H1 (cell line): Measurements from ENCODE around the gene NMD3. TPM values are rescaled to one million over a fixed set of nuclear protein-coding genes. Genes with fewer than 3 reads are reported as not detected.

ENCODE experiments used
- CTCF ChIA-PET: fragments of 300-600 bp; sonication (Branson Sonifier 250); formaldehyde crosslinking; loops from one replicate; lab custom pipeline; 2021; ENCODE audit not compliant: partially characterized antibody; lab: Charles Lee
- POLR2A ChIA-PET: fragments of 300-600 bp; sonication (Branson Sonifier 250); formaldehyde crosslinking; loops from one replicate; lab custom pipeline; 2021; ENCODE audit warnings: inconsistent platforms; ENCODE audit not compliant: partially characterized antibody; lab: Charles Lee
- DNase-seq, 2 experiments: peaks; one replicate each; pipeline versions ENCODE4 v3.0.0 to v3.0.0-alpha.2; 2010 to 2022; ENCODE audit warnings: low spot score in 2 of 2, low read depth in 1 of 2, mixed read lengths in 1 of 2
- FAIRE-seq: peaks from 2 replicates; lab custom pipeline; 2011; peaks lifted over from hg19 to GRCh38; lab: Jason Lieb, UNC
- H2AFZ ChIP-seq: 2 replicates; pipeline ENCODE4 v1.8.1; 2012; ENCODE audit warnings: low read length, inconsistent platforms
- H2AK5ac ChIP-seq: 2 replicates; pipeline ENCODE4 v1.6.1; 2013; ENCODE audit warnings: low read depth, low read length
- H2BK120ac ChIP-seq: replicated peaks from 2 replicates; pipeline ENCODE3; 2013; ENCODE audit warnings: low read depth, low read length, inconsistent platforms
- H2BK12ac ChIP-seq: 2 replicates; pipeline ENCODE4 v1.6.1; 2013; ENCODE audit warnings: low read depth, low read length
- H2BK15ac ChIP-seq: 2 replicates; pipeline ENCODE4 v1.6.1; 2013; ENCODE audit warnings: low read length
- H2BK20ac ChIP-seq: 2 replicates; pipeline ENCODE4 v1.6.1; 2013; ENCODE audit warnings: low read length
- H2BK5ac ChIP-seq: 2 replicates; pipeline ENCODE4 v1.6.1; 2013; ENCODE audit warnings: low read depth, low read length
- H3K14ac ChIP-seq: 2 replicates; pipeline ENCODE4 v1.6.1; 2013; ENCODE audit warnings: inconsistent platforms; ENCODE audit not compliant: insufficient read length
- H3K18ac ChIP-seq: 2 replicates; pipeline ENCODE4 v1.6.1; 2013; ENCODE audit warnings: low read length; ENCODE audit errors: extremely low read depth
- H3K23ac ChIP-seq: 2 replicates; pipeline ENCODE4 v1.6.1; 2013; ENCODE audit warnings: inconsistent platforms; ENCODE audit not compliant: insufficient read length
- H3K23me2 ChIP-seq: 2 replicates; pipeline ENCODE4 v1.6.1; 2013; ENCODE audit warnings: low read depth, low read length
- H3K27ac ChIP-seq: 2 replicates; pipeline ENCODE4 v1.6.1; 2011; ENCODE audit warnings: low read depth, low read length, inconsistent platforms
- H3K27me3 ChIP-seq, 4 experiments: replicated peaks in 1 of 4; 1 replicate in 1 of 4; 2 replicates in 3 of 4; pipeline versions ENCODE4 v1.6.1 to v1.8.1; 2011 to 2013; ENCODE audit warnings: low read length in 3 of 4, mild to moderate bottlenecking in 3 of 4, inconsistent platforms in 2 of 4, mixed read lengths in 2 of 4, moderate library complexity in 1 of 4; ENCODE audit not compliant: control insufficient read depth in 3 of 4, insufficient read depth in 3 of 4; ENCODE audit errors: extremely low read depth in 1 of 4
- H3K36me3 ChIP-seq, 4 experiments: 2 replicates each; pipeline versions ENCODE4 v1.6.1 to v1.8.1; 2011 to 2013; ENCODE audit warnings: mild to moderate bottlenecking in 4 of 4, low read length in 3 of 4, moderate library complexity in 2 of 4, control low read depth in 1 of 4, inconsistent platforms in 1 of 4; ENCODE audit not compliant: insufficient read depth in 4 of 4, control insufficient read depth in 2 of 4
- H3K4ac ChIP-seq: replicated peaks from 2 replicates; pipeline ENCODE3; 2013; ENCODE audit warnings: low read length, low read depth, mixed read lengths, inconsistent platforms; ENCODE audit not compliant: insufficient read length
- H3K4me1 ChIP-seq, 4 experiments: replicated peaks in 1 of 4; 1 replicate in 1 of 4; 2 replicates in 3 of 4; pipeline versions ENCODE4 v1.6.1 to v1.8.1; 2011 to 2013; ENCODE audit warnings: low read length in 3 of 4, inconsistent platforms in 2 of 4, mixed read lengths in 1 of 4; ENCODE audit not compliant: insufficient read depth in 4 of 4, control insufficient read depth in 3 of 4
- H3K4me2 ChIP-seq, 2 experiments: 2 replicates each; pipeline versions ENCODE4 v1.6.1 to v1.8.1; 2011 to 2013; ENCODE audit warnings: low read depth in 2 of 2, low read length in 2 of 2, control low read depth in 1 of 2, inconsistent platforms in 1 of 2, mild to moderate bottlenecking in 1 of 2; ENCODE audit not compliant: insufficient read depth in 1 of 2
- H3K4me3 ChIP-seq, 4 experiments: fragments of 200-600, 300-600 bp in 1 of 4; sonication (generic), shearing (Covaris generic), sonication (Bioruptor Twin) in 1 of 4; 2 replicates each; pipeline versions ENCODE4 v1.5.1 to v1.8.1; 2011 to 2016; ENCODE audit warnings: low read length in 4 of 4, low read depth in 3 of 4, control low read depth in 2 of 4, inconsistent platforms in 2 of 4, mild to moderate bottlenecking in 2 of 4, mixed read lengths in 1 of 4, moderate library complexity in 1 of 4; ENCODE audit not compliant: insufficient read depth in 2 of 4; ENCODE audit errors: extremely low read depth in 1 of 4
- H3K56ac ChIP-seq: replicated peaks from 2 replicates; pipeline ENCODE3; 2013; ENCODE audit warnings: low read depth, mild to moderate bottlenecking, mixed read lengths, low read length, inconsistent platforms; ENCODE audit not compliant: insufficient read length
- H3K79me1 ChIP-seq: 2 replicates; pipeline ENCODE4 v1.6.1; 2013; ENCODE audit warnings: low read depth, low read length, control low read depth
- H3K79me2 ChIP-seq, 2 experiments: 2 replicates each; pipeline versions ENCODE4 v1.6.1 to v1.8.1; 2012 to 2013; ENCODE audit warnings: low read length in 2 of 2, mild to moderate bottlenecking in 2 of 2, inconsistent platforms in 1 of 2; ENCODE audit not compliant: insufficient read depth in 2 of 2, control insufficient read depth in 1 of 2
- H3K9ac ChIP-seq, 4 experiments: replicated peaks in 1 of 4; 1 replicate in 1 of 4; 2 replicates in 3 of 4; pipeline versions ENCODE4 v1.6.1 to v1.8.1; 2011 to 2013; ENCODE audit warnings: low read depth in 3 of 4, low read length in 3 of 4, control low read depth in 2 of 4, mild to moderate bottlenecking in 2 of 4, moderate library complexity in 2 of 4, inconsistent platforms in 1 of 4; ENCODE audit errors: extremely low read depth in 1 of 4
- H3K9me3 ChIP-seq, 2 experiments: 2 replicates each; pipeline versions ENCODE4 v1.6.1 to v1.8.1; 2012 to 2013; ENCODE audit warnings: mild to moderate bottlenecking in 2 of 2, moderate library complexity in 2 of 2, control low read depth in 1 of 2, inconsistent platforms in 1 of 2, low read depth in 1 of 2, low read length in 1 of 2, mixed read lengths in 1 of 2; ENCODE audit not compliant: insufficient read depth in 2 of 2
- H4K20me1 ChIP-seq, 2 experiments: replicated peaks in 1 of 2; 2 replicates each; pipeline versions ENCODE3 to v1.8.1; 2011 to 2013; ENCODE audit warnings: inconsistent platforms in 2 of 2, low read length in 2 of 2, mild to moderate bottlenecking in 1 of 2; ENCODE audit not compliant: insufficient read depth in 2 of 2, control insufficient read depth in 1 of 2
- H4K5ac ChIP-seq: 2 replicates; pipeline ENCODE4 v1.6.1; 2013; ENCODE audit warnings: low read length, low read depth, mixed read lengths, inconsistent platforms; ENCODE audit not compliant: insufficient read length
- H4K8ac ChIP-seq: 2 replicates; pipeline ENCODE4 v1.8.0; 2013; ENCODE audit warnings: mild to moderate bottlenecking, moderate library complexity, low read length, inconsistent platforms; ENCODE audit not compliant: insufficient read depth; ENCODE audit errors: extremely low read depth
- H4K91ac ChIP-seq: replicated peaks from 2 replicates; pipeline ENCODE3; 2013; ENCODE audit warnings: low read length, mixed read lengths, inconsistent platforms; ENCODE audit not compliant: insufficient read length
- EZH2 ChIP-seq: fragments of 200-600 bp; sonication (generic); IDR thresholded peaks from 2 replicates; pipeline ENCODE4 v1.7.1; 2012; ENCODE audit warnings: low read depth, mild to moderate bottlenecking, moderate library complexity, low read length, inconsistent platforms; ENCODE audit not compliant: severe bottlenecking
- WGBS, 2 experiments: shearing (Covaris generic) in 1 of 2; methylation state at CpG; one replicate each; pipeline versions ENCODE4 v1.1.6 to v1.1.7; 2013 to 2015; ENCODE audit warnings: low lambda C conversion rate in 2 of 2, mixed read lengths in 2 of 2, inconsistent platforms in 1 of 2, low coverage in 1 of 2, missing lambda C conversion rate in 1 of 2; ENCODE audit not compliant: insufficient replicate concordance in 2 of 2, insufficient coverage in 1 of 2, insufficient read length in 1 of 2; ENCODE audit errors: extremely low coverage in 1 of 2, missing lambda C conversion rate in 1 of 2; 5-methylcytosine and 5-hydroxymethylcytosine counted together
- polyA plus RNA-seq, 7 experiments: library from polyadenylated mRNA; depleted of rRNA in 3 of 7; stranded (reverse) in 5 of 7; unstranded in 2 of 7; fragments of >200 nt in 5 of 7; fragments of 200-250 nt in 2 of 7; gene quantifications; 1 replicate in 5 of 7; 2 replicates in 1 of 7; 4 replicates in 1 of 7; pipeline versions ENCODE4 v1.2.1 to v1.2.3, GENCODE V29; 2011 to 2013; ENCODE audit warnings: missing spikeins in 2 of 7, mixed read lengths in 2 of 7
- total RNA-seq: library from RNA; stranded (reverse); fragmentation: NEBNext Ultra II Directional; extraction: Animal tissue kit (Norgen Biotek cat#: 25700); gene quantifications from 2 replicates; pipeline ENCODE4 v1.2.1, GENCODE V29; 2021

Gene NMD3
- total and polyA plus RNA-seq, 2 of the 8 experiments (the other 6 are each of a cell fraction or from before 2014, with no cell fraction given), result 12.1 to 64.2 TPM

DNA sequence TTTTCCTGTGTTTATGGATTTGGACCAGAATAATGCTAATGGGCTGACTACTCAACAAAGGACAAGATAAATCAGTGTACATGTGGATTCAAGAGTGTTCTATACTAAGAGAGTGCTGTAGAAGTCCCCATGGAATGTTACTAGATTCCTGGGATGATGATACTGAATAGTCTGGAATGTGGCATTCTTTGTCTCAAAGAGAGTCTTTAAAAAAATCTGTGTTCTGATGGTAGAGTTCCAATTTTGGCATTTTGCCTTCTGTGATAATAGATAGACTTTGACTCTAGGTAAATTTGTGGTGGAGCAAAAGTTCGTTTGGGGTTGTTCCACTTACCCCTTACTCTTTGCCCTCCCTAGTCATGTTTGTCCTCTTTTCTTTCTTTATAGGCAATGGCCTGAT lies 43.7 kb downstream of the NMD3 start:
- 88% methylated on average over 1 of the region's 1 CpG; no CpG with 5 or more reads in 1 of the 2 experiments for WGBS, 2 experiments
- H3K56ac ChIP-seq, result no peak overlapping the region
- H3K23ac ChIP-seq, result no peak overlapping the region
- H3K23me2 ChIP-seq, result no peaks in the 10 kb centered on the region
- ChIA-PET CTCF (interaction anchor here (0.6 kb wide), 1 partner anchor 79 kb away, joined by 3 read pairs; no protein-coding TSS in a partner anchor), POLR2A (no interaction called here)
- no peak overlapping the region for H2AFZ ChIP-seq
- H3K4me2 ChIP-seq, result no peak overlapping the region
- H4K5ac ChIP-seq, result no peak overlapping the region
- no peak overlapping the region for H2BK20ac ChIP-seq
- peaks cover 0 to 10% (median 1%) of the 10 kb centered on the region in 4 experiments; a peak in 3 of 8 replicates for H3K36me3 ChIP-seq
- no peak overlapping the region for H4K8ac ChIP-seq
- H3K27me3 ChIP-seq, result no peaks in the 10 kb centered on the region
- no peak overlapping the region for H3K4me3 ChIP-seq
- no peak overlapping the region for H3K18ac ChIP-seq
- H2BK5ac ChIP-seq, result no peak overlapping the region
- no peaks in the 10 kb centered on the region for H3K79me1 ChIP-seq
- no peak overlapping the region for H2AK5ac ChIP-seq
- no peak overlapping the region for H2BK12ac ChIP-seq
- no peaks in the 10 kb centered on the region for H3K4me1 ChIP-seq
- no peak overlapping the region for H2BK15ac ChIP-seq
- 0 out of 4 replicates have a peak, but pooled peaks cover 0 to 4% of the 10 kb centered on the region in 2 experiments for H3K79me2 ChIP-seq
- no peak overlapping the region for H3K27ac ChIP-seq
- H3K14ac ChIP-seq, result no peak overlapping the region
- no peak for FAIRE-seq
- no peaks in the 10 kb centered on the region for H4K20me1 ChIP-seq
- H3K9ac ChIP-seq, result no peak overlapping the region
- no peak overlapping the region for H2BK120ac ChIP-seq
- no peak for DNase-seq
- no peak overlapping the region for H3K4ac ChIP-seq
- no peaks in the 10 kb centered on the region for H3K9me3 ChIP-seq
- H4K91ac ChIP-seq, result no peak overlapping the region
- TF ChIP-seq EZH2, result no peak
